Endothelial cell of umbilical vein (primary cell): ENCODE measurements around the gene AGAP3. TPM values are rescaled to one million over a fixed set of nuclear protein-coding genes. Genes with fewer than 3 reads are reported as not detected.

Source experiments
- BruUV-seq: library from RNA; stranded (reverse); fragments of 400-500 nt; replicated peaks from 2 replicates; lab custom pipeline; 2021; lab: Mats Ljungman, UMichigan
- CTCF ChIA-PET: fragments of 300-600, 350-600 bp; sonication (Branson Sonifier 250); formaldehyde crosslinking; loops from one replicate; lab custom pipeline; 2021; ENCODE audit warnings: antibody characterized with exemption, inconsistent platforms; lab: Charles Lee
- POLR2A ChIA-PET: fragments of 300-600, 350-600 bp; sonication (Branson Sonifier 250); formaldehyde crosslinking; loops from one replicate; lab custom pipeline; 2021; ENCODE audit warnings: antibody characterized with exemption, inconsistent platforms; lab: Charles Lee
- DNase-seq: peaks from one replicate; pipeline ENCODE4 v3.0.0-alpha.2; 2011; ENCODE audit warnings: low read depth, low spot score
- FAIRE-seq: peaks from 2 replicates; lab custom pipeline; 2011; peaks lifted over from hg19 to GRCh38; lab: Jason Lieb, UNC
- H2AFZ ChIP-seq: 2 replicates; pipeline ENCODE4 v1.6.0; 2012; ENCODE audit warnings: low read depth, low read length, control low read depth, inconsistent platforms
- H3K27ac ChIP-seq: 2 replicates; pipeline ENCODE4 v1.5.1; 2011; ENCODE audit warnings: low read depth, mild to moderate bottlenecking, control low read depth, low read length, moderate library complexity; ENCODE audit not compliant: insufficient read depth
- H3K27me3 ChIP-seq, 2 experiments: 2 replicates each; pipeline versions ENCODE4 v1.6.0 to v1.6.1; 2011; ENCODE audit warnings: low read length in 2 of 2, mixed read lengths in 1 of 2; ENCODE audit not compliant: control insufficient read depth in 2 of 2, insufficient read depth in 2 of 2
- H3K36me3 ChIP-seq, 2 experiments: 2 replicates in 1 of 2; 3 replicates in 1 of 2; pipeline ENCODE4 v1.5.1; 2011; ENCODE audit warnings: low read length in 2 of 2, mild to moderate bottlenecking in 1 of 2, moderate library complexity in 1 of 2; ENCODE audit not compliant: control insufficient read depth in 2 of 2, insufficient read depth in 2 of 2; ENCODE audit errors: extremely low read depth in 1 of 2
- H3K4me1 ChIP-seq: 3 replicates; pipeline ENCODE4 v1.5.1; 2011; ENCODE audit warnings: mild to moderate bottlenecking, low read length; ENCODE audit not compliant: control insufficient read depth, insufficient read depth; ENCODE audit errors: extremely low read depth
- H3K4me2 ChIP-seq: 2 replicates; pipeline ENCODE4 v1.6.1; 2011; ENCODE audit warnings: low read length, control low read depth, mixed read lengths; ENCODE audit not compliant: insufficient read depth
- H3K4me3 ChIP-seq, 3 experiments: fragments of 200-600 bp in 1 of 3; sonication (generic), shearing (Covaris generic) in 1 of 3; replicated peaks in 1 of 3; 2 replicates each; pipeline ENCODE4 v1.5.1; 2011 to 2016; ENCODE audit warnings: control low read depth in 3 of 3, low read length in 3 of 3, mild to moderate bottlenecking in 2 of 3, inconsistent platforms in 1 of 3, low read depth in 1 of 3, moderate library complexity in 1 of 3; ENCODE audit not compliant: insufficient read depth in 1 of 3
- H3K79me2 ChIP-seq: 2 replicates; pipeline ENCODE4 v1.6.0; 2012; ENCODE audit warnings: low read length, inconsistent platforms; ENCODE audit not compliant: control insufficient read depth, insufficient read depth
- H3K9ac ChIP-seq: replicated peaks from 2 replicates; pipeline ENCODE3; 2011; ENCODE audit warnings: low read length, control low read depth; ENCODE audit not compliant: insufficient read depth; ENCODE audit errors: extremely low read depth
- H3K9me1 ChIP-seq: replicated peaks from 3 replicates; pipeline ENCODE4 v1.6.0; 2011; ENCODE audit warnings: mild to moderate bottlenecking, low read length; ENCODE audit not compliant: control insufficient read depth, insufficient read depth; ENCODE audit errors: extremely low read depth
- H3K9me3 ChIP-seq: replicated peaks from 2 replicates; pipeline ENCODE4 v1.5.1; 2012; ENCODE audit warnings: low read length, inconsistent platforms; ENCODE audit not compliant: control insufficient read depth, insufficient read depth
- H4K20me1 ChIP-seq: replicated peaks from 2 replicates; pipeline ENCODE3; 2011; ENCODE audit warnings: mild to moderate bottlenecking, low read length; ENCODE audit not compliant: control insufficient read depth, insufficient read depth; ENCODE audit errors: extremely low read depth
- CTCF ChIP-seq, 2 donors: IDR thresholded peaks; 1 replicate in 1 of 2; 2 replicates in 1 of 2; pipeline ENCODE4 v1.5.1; 2011; ENCODE audit warnings: low read length in 2 of 2, mild to moderate bottlenecking in 2 of 2, moderate library complexity in 2 of 2, control low read depth in 1 of 2, inconsistent platforms in 1 of 2, low read depth in 1 of 2; ENCODE audit not compliant: insufficient read depth in 1 of 2; ENCODE audit errors: extremely low read depth in 1 of 2
- EZH2 ChIP-seq: IDR thresholded peaks from 2 replicates; pipeline ENCODE4 v1.6.1; 2012; ENCODE audit warnings: borderline replicate concordance, low read depth, mild to moderate bottlenecking, moderate library complexity, low read length, inconsistent platforms; ENCODE audit not compliant: severe bottlenecking
- FOS ChIP-seq: IDR thresholded peaks from 2 replicates; pipeline ENCODE4 v1.6.1; 2011; ENCODE audit warnings: mild to moderate bottlenecking, low read length, moderate library complexity, borderline replicate concordance; ENCODE audit not compliant: insufficient read depth
- POLR2AphosphoS5 ChIP-seq: IDR thresholded peaks from 2 replicates; pipeline ENCODE4 v1.6.1; 2012; ENCODE audit warnings: low read depth, mild to moderate bottlenecking, control low read depth, low read length, moderate library complexity; ENCODE audit not compliant: insufficient read depth
- dilution Hi-C: fragments of 300-500 bp; cut with MboI; formaldehyde crosslinking; loops from one replicate; pipeline ENCODE4 v1.15.0; 2019; ENCODE audit warnings: low sequenced_read_pairs; ENCODE audit not compliant: extremely low pct_ligation_motif_present
- intact Hi-C: fragments of 100-400 bp; cut with micrococcal nuclease; formaldehyde crosslinking; loops from one replicate; pipeline ENCODE4 v1.10.0; 2022
- polyA plus RNA-seq, 4 experiments: library from polyadenylated mRNA; depleted of rRNA in 3 of 4; stranded (reverse) in 3 of 4; unstranded in 1 of 4; fragments of >200 nt; gene quantifications; 2 replicates each; pipeline versions ENCODE4 v1.2.1 to v1.2.3, GENCODE V29; 2011 to 2012; ENCODE audit warnings: missing spikeins in 1 of 4
- total RNA-seq: library from RNA; stranded (reverse); gene quantifications from 2 replicates; pipeline ENCODE4 v1.2.3, GENCODE V29; 2021

AGAP3 gene
- total and polyA plus RNA-seq, 2 donors (not counting 3 experiments of a cell fraction or from before 2014, with no cell fraction given), result 171 to 174 TPM

GRCh38 chr7:151166629-151167196 lies 80.4 kb downstream of the AGAP3 start:
- FAIRE-seq, result no peak
- H3K27ac ChIP-seq, result no peak overlapping the region
- no peaks in the 10 kb centered on the region for H3K79me2 ChIP-seq
- dilution Hi-C loops, result no loop called here
- H3K4me1 ChIP-seq, result peaks cover 6% of the 10 kb centered on the region
- peak overlapping the region; percentile 58 for H2AFZ ChIP-seq
- ChIA-PET CTCF (interaction anchor here (1.0 to 1.4 kb wide), 3 partner anchors 19 to 43 kb away, joined by 3 to 5 read pairs (median 4); no protein-coding TSS in a partner anchor), POLR2A (no interaction called here)
- no peaks in the 10 kb centered on the region for H4K20me1 ChIP-seq
- no peaks in the 10 kb centered on the region for H3K9me1 ChIP-seq
- no peak for DNase-seq
- no peaks in the 10 kb centered on the region for H3K36me3 ChIP-seq
- peak overlapping the region in 2 of 3 experiments; percentile 26 to 27 for H3K4me3 ChIP-seq
- H3K9ac ChIP-seq, result no peak overlapping the region
- intact Hi-C loops, result no loop called here
- no peaks in the 10 kb centered on the region for H3K9me3 ChIP-seq
- TF ChIP-seq POLR2AphosphoS5, result no peak
- no peak overlapping the region for H3K4me2 ChIP-seq
- peaks cover 45 to 67% of the 10 kb centered on the region in 2 experiments for H3K27me3 ChIP-seq
- BruUV-seq, result no TSS peak

- H2AFZ ChIP-seq, result peak within 1 kb of the TSS; percentile 58
- DNase-seq, result no peak
- no peaks in the 10 kb centered on the region for H3K9me1 ChIP-seq
- peak within 1 kb of the TSS; percentile 16 to 29 (median 26) for H3K4me3 ChIP-seq
- ChIA-PET POLR2A (no interaction called here), CTCF (interaction anchor here (0.9 to 1.4 kb wide), 6 partner anchors 10 to 43 kb away, joined by 3 to 5 read pairs (median 4); no protein-coding TSS in a partner anchor)
- H3K79me2 ChIP-seq, result no peaks in the 10 kb centered on the region
- H4K20me1 ChIP-seq, result no peaks in the 10 kb centered on the region
- H3K9me3 ChIP-seq, result no peaks in the 10 kb centered on the region
- H3K36me3 ChIP-seq, result no peaks in the 10 kb centered on the region
- FAIRE-seq, result no peak
- intact Hi-C loops (no loop called here), dilution Hi-C loops (no loop called here)
- peaks cover 45 to 67% of the 10 kb centered on the region in 2 experiments for H3K27me3 ChIP-seq
- H3K27ac ChIP-seq, result no peak within 1 kb of the TSS
- no peak within 1 kb of the TSS for H3K9ac ChIP-seq
- BruUV-seq, result no TSS peak
- peak within 1 kb of the TSS; percentile 65 for H3K4me2 ChIP-seq
- peaks cover 6% of the 10 kb centered on the region for H3K4me1 ChIP-seq
- peak in 1 of 2 donors; percentile 35 for TF ChIP-seq CTCF (IDR thresholded peaks at IDR 0.05; ENCODE audit: extremely low read depth in 1 of 2, insufficient read depth in 1 of 2, low read depth in 1 of 2, low read length in 2 of 2)
- TF ChIP-seq FOS, result no peak
- peak; percentile 100 for TF ChIP-seq EZH2
These were observed 81.1 kb downstream of the AGAP3 start, which contains the start of gene GBX1 for GRCh38 chr7:151167197-151167961. Gene GBX1, minus strand, starts transcription at chr7:151167694. Its CDS starts 146 bp downstream, at chr7:151167548.
